HepG2 (cell line): ENCODE data around the gene ZNF839. TPM values are rescaled to one million over a fixed set of nuclear protein-coding genes. Genes with fewer than 3 reads are reported as not detected.

Experiments used
- ELK4 ChIP-seq: sonication (generic); formaldehyde crosslinking; IDR thresholded peaks from 2 replicates; pipeline ENCODE4 v1.9.0; 2021; ENCODE audit warnings: missing genetic modification reagents, borderline replicate concordance
- HNF4G ChIP-seq, 2 experiments: sonication (generic) in 1 of 2; formaldehyde crosslinking in 1 of 2; IDR thresholded peaks; 2 replicates each; pipeline versions ENCODE4 v1.4.0 to v1.6.1; 2011 to 2020; ENCODE audit warnings: borderline replicate concordance in 2 of 2, low read depth in 2 of 2, mild to moderate bottlenecking in 2 of 2, low read length in 1 of 2, missing genetic modification reagents in 1 of 2, moderate library complexity in 1 of 2
- JUN ChIP-seq: sonication (generic); formaldehyde crosslinking; IDR thresholded peaks from 2 replicates; pipeline ENCODE4 v1.4.0; 2020; ENCODE audit warnings: mild to moderate bottlenecking, missing genetic modification reagents
- MIER3 ChIP-seq: IDR thresholded peaks from 2 replicates; pipeline ENCODE4 v1.6.1; 2016; ENCODE audit warnings: missing compliant biosample characterization, borderline replicate concordance
- RARA ChIP-seq: IDR thresholded peaks from 2 replicates; pipeline ENCODE4 v1.6.1; 2016; ENCODE audit warnings: missing genetic modification reagents, missing compliant biosample characterization
- WIZ ChIP-seq: sonication (generic); formaldehyde crosslinking; IDR thresholded peaks from 2 replicates; pipeline ENCODE4 v1.5.1; 2020; ENCODE audit warnings: mild to moderate bottlenecking, missing genetic modification reagents
- ZNF124 ChIP-seq: sonication (generic); formaldehyde crosslinking; IDR thresholded peaks from 2 replicates; pipeline ENCODE4 v1.4.0; 2020; ENCODE audit warnings: missing genetic modification reagents
- ZNF205 ChIP-seq: IDR thresholded peaks from 2 replicates; pipeline ENCODE4 v1.6.1; 2018; ENCODE audit warnings: missing biosample characterization, missing genetic modification reagents
- ZNF331 ChIP-seq: sonication (generic); formaldehyde crosslinking; IDR thresholded peaks from 2 replicates; pipeline ENCODE4 v1.4.0; 2020; ENCODE audit warnings: missing genetic modification reagents
- ZNF512B ChIP-seq: sonication (generic); formaldehyde crosslinking; IDR thresholded peaks from 2 replicates; pipeline ENCODE4 v1.5.1; 2020; ENCODE audit warnings: missing genetic modification reagents, mild to moderate bottlenecking, borderline replicate concordance
- ZNF740 ChIP-seq: sonication (generic); formaldehyde crosslinking; IDR thresholded peaks from 2 replicates; pipeline ENCODE4 v1.4.0; 2020; ENCODE audit warnings: missing genetic modification reagents
- ZNF891 ChIP-seq: sonication (generic); formaldehyde crosslinking; IDR thresholded peaks from 2 replicates; pipeline ENCODE4 v1.5.0; 2020; ENCODE audit warnings: mild to moderate bottlenecking, missing genetic modification reagents
- ZSCAN29 ChIP-seq: sonication (generic); formaldehyde crosslinking; conservative IDR thresholded peaks from 2 replicates; pipeline ENCODE4 v1.4.0; 2020; ENCODE audit warnings: mild to moderate bottlenecking, missing genetic modification reagents
- polyA plus RNA-seq, 8 experiments: library from polyadenylated mRNA; depleted of rRNA in 3 of 8; stranded (reverse) in 7 of 8; unstranded in 1 of 8; fragments of >200 nt; fragmentation: Illumina TruSeq in 4 of 8; extraction: Trizol in 4 of 8; gene quantifications; 2 replicates each; pipeline versions ENCODE4 v1.2.1 to v1.2.3, GENCODE V29; 2011 to 2016; ENCODE audit warnings: low read depth in 4 of 8, missing spikeins in 1 of 8, mixed read lengths in 1 of 8; ENCODE audit not compliant: insufficient read depth in 1 of 8
- total RNA-seq, 5 experiments: library from RNA; depleted of rRNA; stranded (reverse); fragments of >200 nt; fragmentation: Illumina TruSeq; extraction: Trizol; gene quantifications; 2 replicates each; pipeline ENCODE4 v1.2.3, GENCODE V29; 2016; ENCODE audit warnings: low read depth in 1 of 5
- TF ChIP-seq, protein P1 (sequence below): sonication (generic); formaldehyde crosslinking; IDR thresholded peaks from 2 replicates; pipeline ENCODE4 v1.8.0; 2022; ENCODE audit warnings: mild to moderate bottlenecking, missing genetic modification reagents; ENCODE audit not compliant: insufficient replicate concordance

Gene ZNF839
- total and polyA plus RNA-seq, 2 of the 13 experiments (the other 11 are each of a cell fraction or from before 2014, with no cell fraction given): 11.1 to 12.8 TPM

GRCh38 chr14:102362545-102363181, 43.1 kb downstream of the ZNF839 start, which contains the start of the genes CINP and TECPR2 (continued):
- TF ChIP-seq, protein P1, sequence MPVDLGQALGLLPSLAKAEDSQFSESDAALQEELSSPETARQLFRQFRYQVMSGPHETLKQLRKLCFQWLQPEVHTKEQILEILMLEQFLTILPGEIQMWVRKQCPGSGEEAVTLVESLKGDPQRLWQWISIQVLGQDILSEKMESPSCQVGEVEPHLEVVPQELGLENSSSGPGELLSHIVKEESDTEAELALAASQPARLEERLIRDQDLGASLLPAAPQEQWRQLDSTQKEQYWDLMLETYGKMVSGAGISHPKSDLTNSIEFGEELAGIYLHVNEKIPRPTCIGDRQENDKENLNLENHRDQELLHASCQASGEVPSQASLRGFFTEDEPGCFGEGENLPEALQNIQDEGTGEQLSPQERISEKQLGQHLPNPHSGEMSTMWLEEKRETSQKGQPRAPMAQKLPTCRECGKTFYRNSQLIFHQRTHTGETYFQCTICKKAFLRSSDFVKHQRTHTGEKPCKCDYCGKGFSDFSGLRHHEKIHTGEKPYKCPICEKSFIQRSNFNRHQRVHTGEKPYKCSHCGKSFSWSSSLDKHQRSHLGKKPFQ: no peak
- TF ChIP-seq ZSCAN29 (CRISPR knock-in tag) (no peak; the same call in 1 of the 2 replicates), ZNF205 (CRISPR knock-in tag) (no peak), ZNF124 (CRISPR knock-in tag) (no peak), MIER3 (CRISPR knock-in tag) (no peak), ZNF740 (CRISPR knock-in tag) (peak; percentile 25; the same call in 1 of the 2 replicates), ELK4 (CRISPR knock-in tag) (no peak), HNF4G (IDR thresholded peaks at IDR 0.05; ENCODE audit: borderline replicate concordance, low read depth, low read length) (no peak), HNF4G (CRISPR knock-in tag; IDR thresholded peaks at IDR 0.05; ENCODE audit: borderline replicate concordance, low read depth) (no peak), JUN (no peak), ZNF331 (CRISPR knock-in tag) (no peak), ZNF891 (CRISPR knock-in tag) (no peak), ZNF512B (CRISPR knock-in tag) (no peak), RARA (CRISPR knock-in tag) (0 out of 2 replicates have a peak, but pooled peaks have one; percentile 16), WIZ (no peak)
- TF ChIP-seq, all 625 proteins: peak for 132
